Breast epithelium (tissue), 4 donors: ENCODE data around the gene CDC42EP5. TPM values are rescaled to one million over a fixed set of nuclear protein-coding genes. Genes with fewer than 3 reads are reported as not detected.

Source experiments
- DNase-seq, 2 donors: peaks; one replicate each; pipeline ENCODE4 v3.0.0-alpha.2; 2019; ENCODE audit warnings: low spot score in 2 of 2
- H3K27ac ChIP-seq, 2 donors: fragments of 200-600 bp; sonication (generic) in 1 of 2; one replicate each; pipeline ENCODE4 v1.5.1; 2016 to 2019; ENCODE audit warnings: mild to moderate bottlenecking in 1 of 2
- H3K27me3 ChIP-seq, 2 donors: fragments of 200-600 bp; sonication (generic) in 1 of 2; one replicate each; pipeline versions ENCODE4 v1.5.1 to v1.6.0; 2017 to 2019; ENCODE audit warnings: control low read depth in 1 of 2, mild to moderate bottlenecking in 1 of 2
- H3K36me3 ChIP-seq: fragments of 200-600 bp; one replicate; pipeline ENCODE4 v1.5.1; 2019
- H3K4me1 ChIP-seq, 2 donors: fragments of 200-600 bp; sonication (generic); one replicate each; pipeline ENCODE4 v1.5.1; 2016 to 2019; ENCODE audit warnings: control low read depth in 1 of 2
- H3K4me3 ChIP-seq, 3 donors: fragments of 200-600 bp; sonication (generic); 1 replicate in 2 of 3; 2 replicates in 1 of 3; pipeline ENCODE4 v1.5.1; 2016 to 2019; ENCODE audit warnings: mild to moderate bottlenecking in 3 of 3, moderate library complexity in 2 of 3
- H3K9me3 ChIP-seq, 2 donors: fragments of 200-600 bp; sonication (generic) in 1 of 2; one replicate each; pipeline ENCODE4 v1.5.1; 2016 to 2019; ENCODE audit warnings: control low read depth in 1 of 2
- POLR2A ChIP-seq: fragments of 450-650 bp; IDR thresholded peaks from one replicate; pipeline ENCODE4 v1.6.1; 2016; ENCODE audit warnings: antibody characterized with exemption, mild to moderate bottlenecking, moderate library complexity
- POLR2AphosphoS5 ChIP-seq, 3 donors: sonication (generic); formaldehyde crosslinking; IDR thresholded peaks; one replicate each; pipeline ENCODE4 v1.6.1; 2017; ENCODE audit warnings: antibody characterized with exemption in 3 of 3
- intact Hi-C: fragments of 100-400 bp; cut with DNase I; formaldehyde crosslinking; loops from one replicate; pipeline ENCODE4 v1.15.1; 2023; ENCODE audit warnings: low total_unique reads
- total RNA-seq, 3 donors: library from RNA; depleted of rRNA; stranded (reverse); fragments of >200 nt; gene quantifications; one replicate each; pipeline ENCODE4 v1.1.0, GENCODE V29; 2016
- TF ChIP-seq, protein P1 (sequence below), 3 donors: fragments of 450-650 bp; IDR thresholded peaks; one replicate each; pipeline ENCODE4 v1.5.1; 2016 to 2017; ENCODE audit warnings: antibody characterized with exemption in 3 of 3, mild to moderate bottlenecking in 3 of 3, moderate library complexity in 3 of 3

The CDC42EP5 gene
- total RNA-seq, 3 donors from 2014 or later = 8.8 to 40.6 (median 17.4) TPM

DNA sequence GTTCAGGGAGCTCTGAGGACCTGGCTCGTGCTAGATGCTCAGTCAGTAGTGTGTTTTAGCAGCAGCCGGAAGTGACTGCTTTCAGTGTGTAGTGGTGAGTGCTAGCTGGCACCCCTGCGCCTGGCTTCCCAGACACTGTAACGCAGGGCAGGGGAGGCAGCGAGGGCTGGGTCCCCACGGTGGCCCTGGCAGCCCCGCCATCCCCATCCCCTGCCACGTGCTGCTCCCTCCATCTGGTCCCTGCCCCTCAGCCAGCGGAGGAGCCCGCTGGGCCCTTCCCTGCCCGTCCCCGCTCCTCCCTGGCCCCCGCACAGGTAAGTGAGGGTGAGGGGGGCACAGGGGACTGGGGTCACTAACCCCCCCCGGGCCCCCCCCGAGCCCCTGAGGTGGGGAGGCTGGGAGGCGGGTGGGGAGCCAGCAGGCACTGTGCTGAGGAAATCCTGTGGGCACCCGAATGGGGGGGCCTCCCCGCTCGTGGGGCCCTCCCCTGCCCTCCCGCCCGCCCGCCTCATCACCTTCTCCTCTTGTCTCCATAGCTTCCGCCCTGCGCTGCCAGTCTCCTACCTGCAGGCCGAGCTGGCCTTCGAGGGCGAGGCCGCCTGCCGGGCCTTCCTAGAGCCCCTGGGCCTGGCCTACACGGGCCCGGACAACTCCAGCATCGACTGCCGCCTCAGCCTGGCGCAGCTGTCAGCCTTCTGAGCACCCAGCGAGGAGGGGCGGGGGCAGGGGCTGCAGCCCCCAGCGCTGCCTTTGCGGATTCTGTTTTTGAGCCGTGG, 12.7 kb downstream of the CDC42EP5 start:
- intact Hi-C loops = no loop called here
- no peak for DNase-seq
- H3K4me1 ChIP-seq = peaks cover 0 to 7% of the 10 kb centered on the region in 2 donors
- peaks cover 44% of the 10 kb centered on the region for H3K36me3 ChIP-seq
- no peaks in the 10 kb centered on the region for H3K27me3 ChIP-seq
- H3K4me3 ChIP-seq = no peak overlapping the region
- H3K27ac ChIP-seq = peak overlapping the region in 1 of 2 donors; percentile 57
- H3K9me3 ChIP-seq = no peaks in the 10 kb centered on the region
- TF ChIP-seq POLR2A (no peak), POLR2AphosphoS5 (IDR thresholded peaks at IDR 0.05) (no peak)
- TF ChIP-seq, protein P1, sequence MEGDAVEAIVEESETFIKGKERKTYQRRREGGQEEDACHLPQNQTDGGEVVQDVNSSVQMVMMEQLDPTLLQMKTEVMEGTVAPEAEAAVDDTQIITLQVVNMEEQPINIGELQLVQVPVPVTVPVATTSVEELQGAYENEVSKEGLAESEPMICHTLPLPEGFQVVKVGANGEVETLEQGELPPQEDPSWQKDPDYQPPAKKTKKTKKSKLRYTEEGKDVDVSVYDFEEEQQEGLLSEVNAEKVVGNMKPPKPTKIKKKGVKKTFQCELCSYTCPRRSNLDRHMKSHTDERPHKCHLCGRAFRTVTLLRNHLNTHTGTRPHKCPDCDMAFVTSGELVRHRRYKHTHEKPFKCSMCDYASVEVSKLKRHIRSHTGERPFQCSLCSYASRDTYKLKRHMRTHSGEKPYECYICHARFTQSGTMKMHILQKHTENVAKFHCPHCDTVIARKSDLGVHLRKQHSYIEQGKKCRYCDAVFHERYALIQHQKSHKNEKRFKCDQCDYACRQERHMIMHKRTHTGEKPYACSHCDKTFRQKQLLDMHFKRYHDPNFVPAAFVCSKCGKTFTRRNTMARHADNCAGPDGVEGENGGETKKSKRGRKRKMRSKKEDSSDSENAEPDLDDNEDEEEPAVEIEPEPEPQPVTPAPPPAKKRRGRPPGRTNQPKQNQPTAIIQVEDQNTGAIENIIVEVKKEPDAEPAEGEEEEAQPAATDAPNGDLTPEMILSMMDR (IDR thresholded peaks at IDR 0.05) = no peak

DNA sequence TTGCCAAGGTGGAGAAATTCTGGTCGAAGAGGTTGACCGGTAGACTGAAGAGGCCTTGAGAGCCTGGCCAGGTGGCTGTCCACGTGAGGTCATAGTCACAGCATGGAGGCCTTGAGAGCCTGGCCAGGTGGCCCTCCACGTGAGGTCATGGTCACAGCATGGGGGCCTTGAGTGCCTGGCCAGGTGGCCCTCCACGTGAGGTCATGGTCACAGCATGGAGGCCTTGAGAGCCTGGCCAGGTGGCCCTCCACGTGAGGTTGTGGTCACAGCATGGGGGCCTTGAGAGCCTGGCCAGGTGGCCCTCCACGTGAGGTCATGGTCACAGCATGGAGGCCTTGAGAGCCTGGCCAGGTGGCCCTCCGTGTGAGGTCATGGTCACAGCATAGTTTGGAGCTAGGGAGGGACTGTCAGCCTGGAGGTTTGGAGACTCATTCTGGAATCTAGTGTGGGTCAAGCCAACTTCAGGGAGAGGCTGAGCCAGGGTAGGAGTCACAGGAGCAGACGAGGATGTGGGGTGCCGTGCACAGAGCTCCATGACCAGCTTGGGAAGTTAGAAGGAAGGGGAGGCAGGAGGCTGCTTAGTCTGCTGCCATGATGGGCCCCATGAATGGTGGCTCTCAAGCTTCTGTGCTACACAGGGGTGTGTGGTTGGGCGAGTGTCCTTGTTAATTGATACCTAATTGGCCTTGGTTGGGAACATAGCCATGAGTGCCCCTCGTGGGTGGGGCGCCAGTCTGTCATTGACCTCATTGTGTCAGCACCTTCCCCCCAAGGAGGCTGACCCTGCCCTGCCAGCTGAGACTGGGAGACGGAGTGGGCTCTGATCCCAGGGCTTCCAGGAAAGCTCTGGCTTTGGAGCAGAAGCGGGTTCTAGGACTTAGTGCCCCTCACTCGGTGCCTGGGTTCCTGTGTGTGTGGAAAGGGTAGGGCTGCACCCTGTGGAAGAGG, 13.5 kb downstream of the CDC42EP5 start:
- no peak for DNase-seq
- H3K36me3 ChIP-seq = peaks cover 52% of the 10 kb centered on the region
- intact Hi-C loops = no loop called here
- H3K4me1 ChIP-seq = peaks cover 0 to 7% of the 10 kb centered on the region in 2 donors
- TF ChIP-seq POLR2A (no peak), POLR2AphosphoS5 (IDR thresholded peaks at IDR 0.05) (no peak)
- TF ChIP-seq, protein P1 (IDR thresholded peaks at IDR 0.05) = no peak
- peak overlapping the region in 1 of 2 donors; percentile 57 for H3K27ac ChIP-seq
- H3K27me3 ChIP-seq = no peaks in the 10 kb centered on the region
- no peaks in the 10 kb centered on the region for H3K9me3 ChIP-seq
- H3K4me3 ChIP-seq = no peak overlapping the region

DNA sequence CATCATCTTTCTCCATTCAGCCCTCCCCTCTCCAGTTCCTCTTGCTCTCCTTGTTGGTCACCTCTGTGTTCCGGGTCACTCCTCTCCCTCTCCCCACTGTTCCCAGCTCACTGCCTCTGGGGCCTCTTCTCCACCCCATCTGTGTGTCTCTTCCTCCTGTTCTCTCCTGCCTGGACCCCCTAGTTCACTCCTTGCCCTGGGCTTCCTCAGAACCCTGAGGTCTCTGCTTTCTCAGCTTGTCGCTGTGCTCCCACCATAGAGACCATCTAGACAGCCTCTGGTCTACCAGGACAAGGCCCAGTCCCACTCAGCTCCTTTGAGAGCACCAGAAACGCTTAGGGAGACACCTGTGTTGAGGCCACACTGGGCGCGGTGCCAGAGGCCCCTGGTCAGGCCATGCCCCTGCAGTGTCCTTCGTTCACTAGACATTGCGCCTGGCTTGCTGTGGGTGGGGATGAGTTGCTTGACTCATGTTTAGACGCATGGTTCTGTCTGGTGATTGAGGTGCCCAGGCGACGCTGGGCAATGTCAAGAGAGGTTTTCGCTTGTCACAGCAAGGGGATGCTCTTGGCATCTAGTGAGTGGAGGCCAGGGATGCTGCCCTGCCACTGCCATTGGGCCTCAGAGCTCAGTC, 14.3 kb downstream of the CDC42EP5 start:
- peaks cover 0 to 7% of the 10 kb centered on the region in 2 donors for H3K4me1 ChIP-seq

DNA sequence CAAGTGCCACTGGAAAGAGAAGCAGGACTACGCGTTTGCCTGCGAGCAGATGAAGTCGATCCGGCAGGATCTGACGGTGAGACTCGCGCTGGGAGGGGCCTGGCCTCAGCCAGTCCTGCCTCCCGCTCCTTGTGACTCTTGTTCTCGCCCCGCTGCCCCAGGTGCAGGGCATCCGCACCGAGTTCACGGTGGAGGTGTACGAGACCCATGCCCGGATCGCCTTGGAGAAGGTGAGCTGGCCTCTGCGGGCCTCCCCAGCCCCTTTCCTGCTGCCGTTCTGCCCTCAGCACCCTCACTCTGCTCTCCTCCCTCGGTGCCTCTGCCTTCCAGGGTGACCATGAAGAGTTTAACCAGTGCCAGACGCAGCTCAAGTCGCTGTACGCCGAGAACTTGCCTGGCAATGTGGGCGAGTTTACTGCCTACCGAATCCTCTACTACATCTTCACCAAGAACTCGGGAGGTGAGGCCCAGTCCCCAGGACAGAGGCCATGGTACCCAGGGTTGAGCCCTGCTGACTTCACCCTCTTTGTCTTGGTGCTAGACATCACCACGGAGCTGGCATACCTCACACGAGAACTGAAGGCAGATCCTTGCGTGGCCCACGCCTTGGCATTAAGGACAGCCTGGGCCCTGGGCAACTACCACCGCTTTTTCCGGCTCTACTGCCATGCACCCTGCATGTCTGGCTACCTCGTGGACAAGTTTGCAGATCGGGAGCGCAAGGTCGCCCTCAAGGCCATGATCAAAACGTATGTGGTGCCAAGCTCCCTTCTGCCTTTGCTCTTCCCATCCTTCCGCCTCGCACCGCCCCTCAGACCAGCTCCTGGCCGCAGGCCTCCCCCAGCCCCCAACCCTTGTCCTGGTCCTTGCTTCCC, 15.1 kb downstream of the CDC42EP5 start:
- H3K4me1 ChIP-seq = peaks cover 0 to 7% of the 10 kb centered on the region in 2 donors
- H3K27ac ChIP-seq = no peak overlapping the region
- H3K36me3 ChIP-seq = peaks cover 52% of the 10 kb centered on the region
- no peaks in the 10 kb centered on the region for H3K27me3 ChIP-seq
- DNase-seq = no peak
- H3K4me3 ChIP-seq = no peak overlapping the region
- no peaks in the 10 kb centered on the region for H3K9me3 ChIP-seq
- intact Hi-C loops = no loop called here
- TF ChIP-seq POLR2A (no peak), POLR2AphosphoS5 (IDR thresholded peaks at IDR 0.05) (no peak)
- TF ChIP-seq, protein P1 (IDR thresholded peaks at IDR 0.05) = no peak

More for the DNA sequence above, 14.3 kb downstream of the CDC42EP5 start:
- Histone ChIP-seq H3K9me3 (no peaks in the 10 kb centered on the region), H3K4me3 (no peak overlapping the region), H3K27ac (no peak overlapping the region), H3K27me3 (no peaks in the 10 kb centered on the region), H3K36me3 (peaks cover 52% of the 10 kb centered on the region)
- no peak for TF ChIP-seq POLR2AphosphoS5 (IDR thresholded peaks at IDR 0.05)
- TF ChIP-seq POLR2A = no peak
- TF ChIP-seq, protein P1 (IDR thresholded peaks at IDR 0.05) = no peak
- intact Hi-C loops = no loop called here
- no peak for DNase-seq
